Loucy (cell line): ENCODE data around the gene DBT.
"Not testable (repeated sequence)": the region's sequence is repeated elsewhere in the genome, so short reads cannot be mapped to it uniquely, and the experiment has no call there.

Source experiments
- H2AFZ ChIP-seq: fragments of 200-600 bp; sonication (generic); 2 replicates; pipeline ENCODE4 v1.6.0; 2016; ENCODE audit warnings: antibody characterized with exemption, mild to moderate bottlenecking, low read length, moderate library complexity
- H3F3A ChIP-seq: fragments of 200-600 bp; 2 replicates; pipeline ENCODE4 v1.6.0; 2016; ENCODE audit warnings: antibody characterized with exemption, low read depth, mild to moderate bottlenecking
- H3K27me3 ChIP-seq: fragments of 200-600 bp; sonication (generic); 2 replicates; pipeline ENCODE4 v1.6.1; 2014; ENCODE audit warnings: low read length, mild to moderate bottlenecking; ENCODE audit not compliant: insufficient read depth, poor library complexity, severe bottlenecking
- H3K36me3 ChIP-seq: fragments of 200-600 bp; sonication (generic); 2 replicates; pipeline ENCODE4 v1.6.1; 2016; ENCODE audit warnings: low read length; ENCODE audit not compliant: insufficient read depth
- H3K4me1 ChIP-seq: fragments of 200-600 bp; sonication (generic); 2 replicates; pipeline ENCODE4 v1.5.1; 2014; ENCODE audit warnings: low read length, mild to moderate bottlenecking; ENCODE audit not compliant: insufficient read depth, poor library complexity, severe bottlenecking
- H3K4me2 ChIP-seq: fragments of 200-600 bp; sonication (generic); 2 replicates; pipeline ENCODE4 v1.6.0; 2014; ENCODE audit warnings: antibody characterized with exemption, low read length, low read depth, mild to moderate bottlenecking; ENCODE audit not compliant: poor library complexity, severe bottlenecking
- H3K4me3 ChIP-seq: fragments of 200-600 bp; sonication (generic); 2 replicates; pipeline ENCODE4 v1.5.1; 2014; ENCODE audit warnings: low read length, mild to moderate bottlenecking, mixed read lengths; ENCODE audit not compliant: poor library complexity, severe bottlenecking
- H3K79me2 ChIP-seq: fragments of 200-600 bp; sonication (generic); 2 replicates; pipeline ENCODE4 v1.6.1; 2014; ENCODE audit warnings: low read length; ENCODE audit not compliant: insufficient read depth
- H3K9ac ChIP-seq: fragments of 200-600 bp; sonication (generic); 2 replicates; pipeline ENCODE4 v1.6.0; 2014; ENCODE audit warnings: mild to moderate bottlenecking, low read depth, low read length, moderate library complexity; ENCODE audit not compliant: poor library complexity, severe bottlenecking
- H3K9me2 ChIP-seq: fragments of 200-600 bp; sonication (generic); replicated peaks from 2 replicates; pipeline ENCODE4 v1.6.1; 2016; ENCODE audit warnings: low read depth, low read length, mixed read lengths
- H3K9me3 ChIP-seq: fragments of 200-600 bp; sonication (generic); 2 replicates; pipeline ENCODE4 v1.6.1; 2014; ENCODE audit warnings: mild to moderate bottlenecking, antibody characterized with exemption, low read length, low read depth; ENCODE audit not compliant: insufficient read depth
- H4K20me1 ChIP-seq: fragments of 200-600 bp; sonication (generic); 2 replicates; pipeline ENCODE4 v1.6.0; 2014; ENCODE audit warnings: antibody characterized with exemption, low read length, mild to moderate bottlenecking; ENCODE audit not compliant: insufficient read depth, poor library complexity, severe bottlenecking
- EZH2phosphoT487 ChIP-seq: fragments of 200-600 bp; IDR thresholded peaks from 2 replicates; pipeline ENCODE4 v1.6.1; 2018; ENCODE audit warnings: antibody characterized with exemption, mild to moderate bottlenecking, moderate library complexity, borderline replicate concordance
- TF ChIP-seq, protein P1 (sequence below): fragments of 200-600 bp; sonication (generic); conservative IDR thresholded peaks from 2 replicates; pipeline ENCODE4 v1.5.1; 2014; ENCODE audit warnings: mild to moderate bottlenecking, antibody characterized with exemption, low read length

Gene DBT

DNA sequence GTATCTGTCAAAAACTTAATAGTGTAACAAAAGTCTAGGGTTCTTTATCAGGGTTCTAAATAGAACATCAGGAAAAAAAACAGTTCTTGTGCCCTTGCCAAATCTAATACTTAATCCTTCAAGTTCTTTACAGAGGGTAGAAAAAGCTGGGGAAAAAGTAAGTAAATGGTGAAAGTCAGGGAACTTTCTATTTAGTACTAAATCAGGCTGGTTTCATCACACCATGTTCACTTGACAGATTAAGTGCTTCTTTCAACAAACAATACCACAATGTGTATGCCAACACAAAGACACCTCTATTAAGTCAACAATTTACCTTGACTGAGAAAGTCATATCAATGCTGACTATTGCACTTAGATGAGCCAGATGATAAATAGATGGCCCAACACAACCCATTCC, 9.7 kb downstream of the DBT start:
- no peak overlapping the region for H3K9ac ChIP-seq
- no peaks in the 10 kb centered on the region for H4K20me1 ChIP-seq
- H2AFZ ChIP-seq: no peak overlapping the region
- H3K4me1 ChIP-seq: no peaks in the 10 kb centered on the region
- H3K4me3 ChIP-seq: no peak overlapping the region
- H3F3A ChIP-seq: no peaks in the 10 kb centered on the region
- peaks cover 12% of the 10 kb centered on the region; the same call in 1 of the 2 replicates for H3K36me3 ChIP-seq
- TF ChIP-seq EZH2phosphoT487: no peak
- TF ChIP-seq, protein P1, sequence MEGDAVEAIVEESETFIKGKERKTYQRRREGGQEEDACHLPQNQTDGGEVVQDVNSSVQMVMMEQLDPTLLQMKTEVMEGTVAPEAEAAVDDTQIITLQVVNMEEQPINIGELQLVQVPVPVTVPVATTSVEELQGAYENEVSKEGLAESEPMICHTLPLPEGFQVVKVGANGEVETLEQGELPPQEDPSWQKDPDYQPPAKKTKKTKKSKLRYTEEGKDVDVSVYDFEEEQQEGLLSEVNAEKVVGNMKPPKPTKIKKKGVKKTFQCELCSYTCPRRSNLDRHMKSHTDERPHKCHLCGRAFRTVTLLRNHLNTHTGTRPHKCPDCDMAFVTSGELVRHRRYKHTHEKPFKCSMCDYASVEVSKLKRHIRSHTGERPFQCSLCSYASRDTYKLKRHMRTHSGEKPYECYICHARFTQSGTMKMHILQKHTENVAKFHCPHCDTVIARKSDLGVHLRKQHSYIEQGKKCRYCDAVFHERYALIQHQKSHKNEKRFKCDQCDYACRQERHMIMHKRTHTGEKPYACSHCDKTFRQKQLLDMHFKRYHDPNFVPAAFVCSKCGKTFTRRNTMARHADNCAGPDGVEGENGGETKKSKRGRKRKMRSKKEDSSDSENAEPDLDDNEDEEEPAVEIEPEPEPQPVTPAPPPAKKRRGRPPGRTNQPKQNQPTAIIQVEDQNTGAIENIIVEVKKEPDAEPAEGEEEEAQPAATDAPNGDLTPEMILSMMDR: no peak
- H3K79me2 ChIP-seq: peaks cover 14% of the 10 kb centered on the region; the same call in 1 of the 2 replicates
- no peaks in the 10 kb centered on the region for H3K9me3 ChIP-seq
- H3K27me3 ChIP-seq: no peaks in the 10 kb centered on the region
- no peak overlapping the region for H3K4me2 ChIP-seq
- no peaks in the 10 kb centered on the region for H3K9me2 ChIP-seq

DNA sequence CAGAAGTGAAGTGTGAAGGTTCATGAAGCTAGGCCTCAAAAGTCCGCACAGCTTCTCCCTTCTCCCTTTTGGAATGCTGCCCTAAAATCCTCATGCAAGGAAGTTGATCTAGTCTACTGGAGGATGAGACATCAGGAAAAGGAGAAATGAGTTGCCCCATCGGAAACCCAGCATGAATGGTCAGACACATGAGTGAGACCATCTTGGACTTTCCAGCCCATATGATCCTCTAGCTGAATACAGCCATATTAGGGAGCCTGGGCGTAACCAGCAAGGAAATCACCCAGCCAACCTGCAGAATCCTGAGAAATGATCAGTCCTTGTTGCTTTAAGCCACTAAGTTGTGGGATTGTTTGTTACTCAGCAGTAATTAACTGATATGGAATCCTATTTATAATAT, 12.5 kb downstream of the DBT start:
- Histone ChIP-seq H3K4me3 (no peak overlapping the region), H3K9ac (no peak overlapping the region), H4K20me1 (no peaks in the 10 kb centered on the region), H3K27me3 (no peaks in the 10 kb centered on the region), H3K36me3 (peaks cover 33% of the 10 kb centered on the region; the same call in 1 of the 2 replicates), H3F3A (no peaks in the 10 kb centered on the region), H3K4me1 (no peaks in the 10 kb centered on the region), H3K4me2 (no peak overlapping the region), H2AFZ (no peak overlapping the region), H3K79me2 (peaks cover 7% of the 10 kb centered on the region; the same call in 1 of the 2 replicates), H3K9me2 (no peaks in the 10 kb centered on the region), H3K9me3 (no peaks in the 10 kb centered on the region)
- TF ChIP-seq EZH2phosphoT487: no peak
- TF ChIP-seq, protein P1: no peak

DNA sequence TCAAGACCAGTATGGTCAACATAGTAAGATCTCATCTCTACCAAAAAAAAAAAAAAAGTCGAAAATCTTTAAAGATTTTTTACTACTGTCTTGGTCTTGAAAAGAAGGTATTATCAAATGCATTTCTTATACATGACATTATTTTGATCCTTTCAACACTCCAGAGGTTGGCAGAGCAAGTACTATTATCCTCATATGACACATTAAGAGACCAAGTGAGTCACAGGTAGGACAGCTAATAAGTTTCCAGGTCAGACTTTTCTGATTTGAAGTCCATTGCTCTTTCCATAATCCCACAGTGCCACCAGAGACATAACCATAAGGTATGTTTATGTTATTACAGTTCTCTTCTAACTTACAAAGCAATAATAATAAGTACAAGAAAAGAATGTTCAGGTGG, 15.2 kb downstream of the DBT start:
- no peaks in the 10 kb centered on the region for H3F3A ChIP-seq
- H3K9me2 ChIP-seq: no peaks in the 10 kb centered on the region
- H3K9ac ChIP-seq: no peak overlapping the region
- no peak overlapping the region for H3K4me2 ChIP-seq
- H3K36me3 ChIP-seq: peaks cover 50% of the 10 kb centered on the region; the same call in 1 of the 2 replicates
- TF ChIP-seq EZH2phosphoT487: no peak
- TF ChIP-seq, protein P1: no peak
- H3K4me1 ChIP-seq: no peaks in the 10 kb centered on the region
- no peaks in the 10 kb centered on the region for H3K79me2 ChIP-seq
- no peaks in the 10 kb centered on the region for H3K27me3 ChIP-seq
- H3K9me3 ChIP-seq: no peaks in the 10 kb centered on the region
- no peak overlapping the region for H2AFZ ChIP-seq
- no peak overlapping the region for H3K4me3 ChIP-seq
- H4K20me1 ChIP-seq: no peaks in the 10 kb centered on the region

DNA sequence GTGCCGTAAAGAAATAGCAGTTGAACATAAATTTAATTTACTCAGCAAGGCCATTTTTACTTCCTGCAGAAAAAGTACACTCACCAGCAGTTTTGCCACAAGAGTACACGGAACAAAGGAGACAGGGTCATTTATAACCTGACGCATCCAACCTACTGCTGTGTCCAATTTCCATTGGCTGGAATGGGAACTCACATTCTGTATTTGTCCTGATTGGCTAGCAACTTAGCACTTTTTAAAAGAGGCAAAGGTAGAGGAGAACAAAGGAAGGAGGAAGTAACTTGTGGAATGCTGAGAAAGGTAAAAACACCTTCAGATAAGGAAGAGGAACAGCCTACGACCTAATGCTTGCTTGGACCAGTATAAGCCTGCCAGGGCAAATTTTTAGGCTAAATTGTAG, 16.1 kb downstream of the DBT start:
- not testable (repeated sequence) for H3K4me3 ChIP-seq, H3K4me2 ChIP-seq, H3K79me2 ChIP-seq, H3K9me2 ChIP-seq, H4K20me1 ChIP-seq, H3F3A ChIP-seq, H3K9ac ChIP-seq, H3K27me3 ChIP-seq, H2AFZ ChIP-seq, H3K4me1 ChIP-seq, H3K9me3 ChIP-seq
- H3K36me3 ChIP-seq: peaks cover 46% of the 10 kb centered on the region; the same call in 1 of the 2 replicates
